LNCaP clone FGC (cell line): ENCODE measurements around the gene ADAM22.

Experiments
- DNase-seq: peaks from one replicate; pipeline ENCODE4 v3.0.0-alpha.2; 2011; ENCODE audit warnings: low read depth
- H3K4me3 ChIP-seq: 2 replicates; pipeline ENCODE4 v1.5.1; 2011; ENCODE audit warnings: mild to moderate bottlenecking, low read depth, low read length, control low read depth
- TF ChIP-seq, protein P1 (sequence below): IDR thresholded peaks from 2 replicates; pipeline ENCODE4 v1.5.1; 2012; ENCODE audit warnings: mild to moderate bottlenecking; ENCODE audit not compliant: control insufficient read depth, insufficient read depth; ENCODE audit errors: extremely low read depth

ADAM22 gene

GRCh38 chr7:88215295-88215694 lies 281.2 kb downstream of the ADAM22 start:
- no peak overlapping the region for H3K4me3 ChIP-seq
- no peak for DNase-seq
- TF ChIP-seq, protein P1, sequence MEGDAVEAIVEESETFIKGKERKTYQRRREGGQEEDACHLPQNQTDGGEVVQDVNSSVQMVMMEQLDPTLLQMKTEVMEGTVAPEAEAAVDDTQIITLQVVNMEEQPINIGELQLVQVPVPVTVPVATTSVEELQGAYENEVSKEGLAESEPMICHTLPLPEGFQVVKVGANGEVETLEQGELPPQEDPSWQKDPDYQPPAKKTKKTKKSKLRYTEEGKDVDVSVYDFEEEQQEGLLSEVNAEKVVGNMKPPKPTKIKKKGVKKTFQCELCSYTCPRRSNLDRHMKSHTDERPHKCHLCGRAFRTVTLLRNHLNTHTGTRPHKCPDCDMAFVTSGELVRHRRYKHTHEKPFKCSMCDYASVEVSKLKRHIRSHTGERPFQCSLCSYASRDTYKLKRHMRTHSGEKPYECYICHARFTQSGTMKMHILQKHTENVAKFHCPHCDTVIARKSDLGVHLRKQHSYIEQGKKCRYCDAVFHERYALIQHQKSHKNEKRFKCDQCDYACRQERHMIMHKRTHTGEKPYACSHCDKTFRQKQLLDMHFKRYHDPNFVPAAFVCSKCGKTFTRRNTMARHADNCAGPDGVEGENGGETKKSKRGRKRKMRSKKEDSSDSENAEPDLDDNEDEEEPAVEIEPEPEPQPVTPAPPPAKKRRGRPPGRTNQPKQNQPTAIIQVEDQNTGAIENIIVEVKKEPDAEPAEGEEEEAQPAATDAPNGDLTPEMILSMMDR = no peak

DNA sequence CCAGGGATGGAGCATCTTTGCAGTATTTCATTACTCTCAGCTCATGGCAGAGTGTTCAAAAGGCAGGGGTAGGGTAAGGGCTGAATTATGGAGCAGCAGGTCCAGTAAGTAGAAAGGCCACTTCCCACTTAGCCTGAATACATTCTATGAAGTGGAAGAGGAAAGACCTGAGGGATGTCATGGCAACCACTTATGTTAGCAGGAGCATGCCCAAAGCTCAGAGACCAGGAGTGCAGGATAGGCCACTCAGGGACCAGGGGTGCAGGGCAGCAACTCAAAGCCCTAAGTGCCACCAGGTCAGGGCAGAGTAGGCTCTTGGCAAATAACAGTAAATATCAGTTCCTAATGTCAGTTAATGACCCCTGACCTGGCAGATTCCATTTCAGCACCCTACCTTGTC lies 282.2 kb downstream of the ADAM22 start:
- TF ChIP-seq, protein P1 = no peak
- no peak for DNase-seq
- H3K4me3 ChIP-seq = no peak overlapping the region

DNA sequence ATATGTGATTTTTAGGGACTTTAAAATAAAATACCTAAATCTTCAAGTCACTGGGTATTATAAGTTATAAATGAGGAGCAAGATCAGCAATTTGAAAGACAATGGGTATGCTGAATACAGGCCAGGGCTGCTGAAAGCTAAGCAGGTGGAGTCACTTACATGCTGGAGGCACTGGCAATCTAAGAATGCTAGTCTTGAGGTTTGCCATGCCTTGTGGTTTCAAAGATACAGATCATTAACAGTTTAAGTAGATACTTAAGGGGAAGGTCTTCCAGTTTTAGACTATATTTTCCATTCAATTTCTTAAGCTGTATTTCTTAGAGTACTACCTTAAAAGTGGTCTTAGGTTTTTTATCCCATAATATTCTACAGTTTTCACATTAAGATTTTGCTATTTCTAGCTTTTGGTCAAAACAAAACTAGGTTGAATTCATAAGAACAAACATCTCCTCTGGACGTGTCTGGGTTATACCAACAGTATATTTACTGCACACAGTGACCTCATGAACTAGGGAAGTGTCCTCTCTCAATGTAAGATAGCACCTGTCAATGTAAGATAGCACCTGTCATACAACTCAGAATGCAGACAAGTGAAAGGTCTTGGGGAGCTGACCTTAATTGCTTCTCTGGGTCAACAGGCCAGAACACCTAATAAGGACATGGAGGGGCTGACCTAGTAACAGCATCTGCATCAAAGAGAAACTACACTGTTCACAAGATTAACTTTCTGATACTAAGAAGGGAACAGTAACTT lies 283.8 kb downstream of the ADAM22 start:
- no peak for DNase-seq
- H3K4me3 ChIP-seq = no peak overlapping the region
- TF ChIP-seq, protein P1 = no peak

- TF ChIP-seq, protein P1 = no peak
- H3K4me3 ChIP-seq = no peak overlapping the region
- DNase-seq = no peak
These were observed 284.3 kb downstream of the ADAM22 start for GRCh38 chr7:88218429-88218745.

- TF ChIP-seq, protein P1 = no peak
- no peak for DNase-seq
These were observed 285.0 kb downstream of the ADAM22 start for GRCh38 chr7:88218836-88219605.

DNA sequence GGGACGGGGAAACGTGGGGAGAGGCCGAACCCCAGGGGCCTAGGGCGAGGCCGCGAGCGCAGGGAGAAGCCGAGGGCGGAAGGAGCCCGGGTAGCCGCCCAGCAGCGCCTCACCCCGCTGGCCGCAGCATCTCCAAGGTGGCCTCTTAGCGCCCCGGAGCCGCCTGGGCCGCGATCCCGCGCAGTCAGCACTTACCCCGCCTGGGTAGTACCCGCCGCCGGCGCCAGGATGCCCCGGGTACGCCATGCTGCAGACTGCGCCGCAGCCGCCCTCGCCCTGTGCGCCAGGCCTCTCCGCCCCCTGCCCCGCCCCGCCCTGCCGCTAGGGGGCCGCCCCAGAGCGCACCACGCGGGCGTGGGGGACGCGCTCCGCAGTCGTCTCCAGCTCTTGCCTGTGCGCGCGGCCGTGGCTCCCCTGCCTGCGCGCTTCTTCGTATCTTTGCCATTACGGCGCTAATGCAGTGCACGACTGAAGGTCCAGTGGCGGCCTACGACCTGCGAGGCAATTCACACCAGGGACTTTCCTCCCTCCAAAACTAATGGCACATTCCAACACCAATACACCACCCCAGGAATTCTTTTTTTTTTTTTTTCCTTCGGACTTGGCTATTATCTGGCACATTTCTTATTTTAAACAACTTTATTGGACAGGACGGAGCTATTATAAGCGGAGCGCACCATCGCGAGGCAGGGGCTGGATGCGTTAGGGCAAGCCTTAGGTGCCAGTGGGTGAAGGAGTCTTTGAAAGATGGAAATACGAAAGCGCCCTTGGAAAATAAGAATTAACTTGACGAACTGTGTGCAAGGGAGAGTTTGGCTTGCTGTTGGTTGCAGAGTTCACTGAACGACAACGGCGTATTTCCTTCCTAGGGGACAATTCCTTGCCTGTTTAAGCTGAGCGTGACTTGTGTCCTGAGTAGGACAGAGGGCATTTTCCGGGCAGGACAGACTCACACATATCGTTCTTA lies 286.0 kb downstream of the ADAM22 start, which contains the start of gene SRI:
TSS of gene SRI (minus strand) at position 258 of the 967 bp plus-strand sequence. CDS start at position 246, 12 bp downstream.
- H3K4me3 ChIP-seq = peak within 1 kb of the TSS; percentile 80
- TF ChIP-seq, protein P1 = peak; percentile 56
- DNase-seq = peak; percentile 69

More at GRCh38 chr7:88218836-88219605, 285.0 kb downstream of the ADAM22 start:
- peak overlapping the region; percentile 80 for H3K4me3 ChIP-seq
